ENCODE measurements around the gene LSM3. TPM values are rescaled to one million over a fixed set of nuclear protein-coding genes. Genes with fewer than 3 reads are reported as not detected.

LSM3 gene
- total RNA-seq, 4 donors from 2014 or later = 10.0 to 14.1 (median 11.9) TPM

GRCh38 chr3:14210290-14210688 is 31.7 kb downstream of the LSM3 start:
- DNase-seq = no peak
- TF ChIP-seq CTCF (IDR thresholded peaks at IDR 0.05) (no peak), POLR2A (IDR thresholded peaks at IDR 0.05) (no peak)
- H3K9me3 ChIP-seq = no peaks in the 10 kb centered on the region
- intact Hi-C loops (cut with DNase I; ENCODE audit: low total_unique reads) = no loop called here
- H3K4me1 ChIP-seq = no peaks in the 10 kb centered on the region
- no peak overlapping the region for H3K4me3 ChIP-seq
- H3K27me3 ChIP-seq = no peaks in the 10 kb centered on the region
- H3K27ac ChIP-seq = no peak overlapping the region
- no peaks in the 10 kb centered on the region for H3K36me3 ChIP-seq

GRCh38 chr3:14210843-14211594 is 32.4 kb downstream of the LSM3 start:
- intact Hi-C loops (cut with DNase I; ENCODE audit: low total_unique reads) = no loop called here
- Histone ChIP-seq H3K27me3 (no peaks in the 10 kb centered on the region), H3K36me3 (no peaks in the 10 kb centered on the region), H3K27ac (no peak overlapping the region), H3K9me3 (no peaks in the 10 kb centered on the region), H3K4me3 (no peak overlapping the region), H3K4me1 (no peaks in the 10 kb centered on the region)
- TF ChIP-seq POLR2A (IDR thresholded peaks at IDR 0.05) (no peak), CTCF (IDR thresholded peaks at IDR 0.05) (no peak)
- DNase-seq = no peak

- Histone ChIP-seq H3K4me3 (no peak overlapping the region), H3K27ac (no peak overlapping the region)
- TF ChIP-seq POLR2A (IDR thresholded peaks at IDR 0.05) = no peak
- no peak for TF ChIP-seq CTCF (IDR thresholded peaks at IDR 0.05)
Observed at GRCh38 chr3:14211621-14212020, 33.0 kb downstream of the LSM3 start.

GRCh38 chr3:14212032-14212431 is 33.4 kb downstream of the LSM3 start:
- Histone ChIP-seq H3K27ac (no peak overlapping the region), H3K9me3 (no peaks in the 10 kb centered on the region), H3K27me3 (no peaks in the 10 kb centered on the region), H3K36me3 (no peaks in the 10 kb centered on the region), H3K4me3 (no peak overlapping the region), H3K4me1 (no peaks in the 10 kb centered on the region)
- intact Hi-C loops (cut with DNase I; ENCODE audit: low total_unique reads) = no loop called here
- DNase-seq = no peak
- TF ChIP-seq POLR2A (IDR thresholded peaks at IDR 0.05) (no peak), CTCF (IDR thresholded peaks at IDR 0.05) (no peak)

More at GRCh38 chr3:14211621-14212020, 33.0 kb downstream of the LSM3 start:
- Histone ChIP-seq H3K4me1 (no peaks in the 10 kb centered on the region), H3K36me3 (no peaks in the 10 kb centered on the region), H3K9me3 (no peaks in the 10 kb centered on the region), H3K27me3 (no peaks in the 10 kb centered on the region)
- intact Hi-C loops (cut with DNase I; ENCODE audit: low total_unique reads) = no loop called here
- no peak for DNase-seq

- intact Hi-C loops (cut with DNase I; ENCODE audit: low total_unique reads) = no loop called here
- Histone ChIP-seq H3K4me1 (no peaks in the 10 kb centered on the region), H3K4me3 (no peak overlapping the region), H3K9me3 (no peaks in the 10 kb centered on the region), H3K36me3 (no peaks in the 10 kb centered on the region), H3K27me3 (no peaks in the 10 kb centered on the region), H3K27ac (no peak overlapping the region)
- TF ChIP-seq POLR2A (IDR thresholded peaks at IDR 0.05) (no peak), CTCF (IDR thresholded peaks at IDR 0.05) (no peak)
- DNase-seq = no peak
Observed at GRCh38 chr3:14213066-14213774, 34.6 kb downstream of the LSM3 start.
